NCI-H2171 treated with DMSO at 0.1 percent for 48 hours (cell line): ENCODE results near the gene IRF3.
A peak's percentile ranks its signal among the peaks of the same experiment; 100 is the strongest.

ENCODE experiments used
- DNase-seq: peaks from one replicate; lab custom pipeline; 2025; lab: John Stamatoyannopoulos, UW

Gene IRF3

GRCh38 chr19:49669516-49669915 lies 3.9 kb upstream of the IRF3 start:
- no peak for DNase-seq

- DNase-seq: no peak
Observed at GRCh38 chr19:49667473-49667872, 1.8 kb upstream of the IRF3 start.

- no peak for DNase-seq
Observed at GRCh38 chr19:49666120-49666444, 425 bp upstream of the IRF3 start.

GRCh38 chr19:49665036-49665350 lies 664 bp downstream of the IRF3 start:
- DNase-seq: no peak

GRCh38 chr19:49664171-49665035 lies 1.3 kb downstream of the IRF3 start:
- DNase-seq: peak; percentile 89

GRCh38 chr19:49663224-49663623 lies 2.4 kb downstream of the IRF3 start:
- no peak for DNase-seq

- no peak for DNase-seq
Observed at GRCh38 chr19:49662011-49662410, 3.6 kb downstream of the IRF3 start.

- no peak for DNase-seq
Observed at GRCh38 chr19:49660338-49660961, 5.2 kb downstream of the IRF3 start.

GRCh38 chr19:49658566-49659442 lies 6.9 kb downstream of the IRF3 start:
- DNase-seq: no peak

- no peak for DNase-seq
Observed at GRCh38 chr19:49658139-49658517, 7.5 kb downstream of the IRF3 start.

GRCh38 chr19:49657493-49658138 lies 8.0 kb downstream of the IRF3 start:
- no peak for DNase-seq

- no peak for DNase-seq
Observed at GRCh38 chr19:49656456-49657109, 9.1 kb downstream of the IRF3 start.

- no peak for DNase-seq
Observed at GRCh38 chr19:49655570-49656455, 9.8 kb downstream of the IRF3 start.

GRCh38 chr19:49654581-49654980 lies 11.1 kb downstream of the IRF3 start:
- DNase-seq: no peak

- no peak for DNase-seq
Observed at GRCh38 chr19:49653466-49653806, 12.2 kb downstream of the IRF3 start.

GRCh38 chr19:49652551-49653465 lies 12.8 kb downstream of the IRF3 start:
- DNase-seq: no peak

- no peak for DNase-seq
Observed at GRCh38 chr19:49651820-49652550, 13.7 kb downstream of the IRF3 start.

- no peak for DNase-seq
Observed at GRCh38 chr19:49651029-49651819, 14.4 kb downstream of the IRF3 start.
